CD4-positive, alpha-beta T cell (primary cell): ENCODE results near the gene CADM1. TPM values are rescaled to one million over a fixed set of nuclear protein-coding genes. Genes with fewer than 3 reads are reported as not detected.
A peak's percentile ranks its signal among the peaks of the same experiment; 100 is the strongest.

Experiments
- ATAC-seq: fragments of 200-7000 bp; cut with Tn5 transposase; one replicate; pipeline ENCODE4 v1.10.0; 2022; ENCODE audit warnings: mild to moderate bottlenecking; ENCODE audit not compliant: poor library complexity
- CTCF ChIA-PET: fragments of 350-600 bp; sonication (Branson Sonifier 250); formaldehyde crosslinking; loops from one replicate; lab custom pipeline; 2021; ENCODE audit warnings: antibody characterized with exemption, inconsistent platforms; lab: Charles Lee
- POLR2A ChIA-PET: fragments of 350-600 bp; sonication (Branson Sonifier 250); formaldehyde crosslinking; loops from one replicate; lab custom pipeline; 2021; ENCODE audit warnings: antibody characterized with exemption, inconsistent platforms; lab: Charles Lee
- DNase-seq, 14 experiments: peaks; one replicate each; pipeline ENCODE4 v3.0.0-alpha.2; 2013 to 2020; ENCODE audit warnings: mixed read lengths in 2 of 14
- H3K27ac ChIP-seq, 2 donors: one replicate each; pipeline versions ENCODE4 v1.5.1 to v1.7.0; 2013; ENCODE audit warnings: low read length in 2 of 2, low read depth in 1 of 2, mild to moderate bottlenecking in 1 of 2
- H3K27me3 ChIP-seq, 2 experiments: 1 replicate in 1 of 2; 2 replicates in 1 of 2; pipeline versions ENCODE4 v1.6.1 to v1.7.0; 2013; ENCODE audit warnings: low read length in 2 of 2, control low read depth in 1 of 2, mild to moderate bottlenecking in 1 of 2, moderate library complexity in 1 of 2; ENCODE audit not compliant: insufficient read depth in 2 of 2, control insufficient read depth in 1 of 2
- H3K36me3 ChIP-seq: one replicate; pipeline ENCODE4 v1.6.1; 2013; ENCODE audit warnings: low read length, control low read depth; ENCODE audit not compliant: insufficient read depth
- H3K4me1 ChIP-seq: one replicate; pipeline ENCODE4 v1.6.1; 2013; ENCODE audit warnings: low read length, control low read depth; ENCODE audit not compliant: insufficient read depth
- H3K4me3 ChIP-seq: one replicate; pipeline ENCODE4 v1.5.1; 2013; ENCODE audit warnings: mild to moderate bottlenecking, low read length, moderate library complexity
- H3K9me3 ChIP-seq, 2 experiments: 1 replicate in 1 of 2; 2 replicates in 1 of 2; pipeline versions ENCODE4 v1.6.1 to v1.7.0; 2013; ENCODE audit warnings: low read length in 2 of 2, mild to moderate bottlenecking in 2 of 2, control low read depth in 1 of 2, moderate library complexity in 1 of 2; ENCODE audit not compliant: control insufficient read depth in 1 of 2, insufficient read depth in 1 of 2
- H3K27ac Mint-ChIP-seq: one replicate; pipeline ENCODE4 v1.8.0; 2020; ENCODE audit warnings: mixed read lengths
- H3K27me3 Mint-ChIP-seq: one replicate; pipeline ENCODE4 v1.8.0; 2021; ENCODE audit warnings: mixed read lengths
- H3K36me3 Mint-ChIP-seq: one replicate; pipeline ENCODE4 v1.8.0; 2021; ENCODE audit warnings: low read depth, mixed read lengths
- H3K4me1 Mint-ChIP-seq: one replicate; pipeline ENCODE4 v1.8.0; 2021; ENCODE audit warnings: low read depth, mixed read lengths
- H3K4me3 Mint-ChIP-seq: one replicate; pipeline ENCODE4 v1.8.0; 2020; ENCODE audit warnings: mild to moderate bottlenecking, mixed read lengths
- H3K9me3 Mint-ChIP-seq: one replicate; pipeline ENCODE4 v1.8.0; 2020; ENCODE audit warnings: mixed read lengths
- intact Hi-C, 2 experiments: fragments of 100-400 bp; cut with DNase I in 1 of 2; cut with micrococcal nuclease in 1 of 2; formaldehyde crosslinking; loops; one replicate each; pipeline versions ENCODE4 v1.15.1 to v1.9.0; 2023 to 2025; cut with DNase I, micrococcal nuclease
- total RNA-seq, 174 experiments: library from RNA in 2 of 174; stranded (reverse) in 2 of 174; gene quantifications; one replicate each; pipeline ENCODE4 v1.2.3 and lab custom pipeline; 2021 to 2026
- TF ChIP-seq, protein P1 (sequence below): fragments of 200-600 bp; IDR thresholded peaks from one replicate; pipeline ENCODE4 v1.8.0; 2022; ENCODE audit warnings: antibody characterized with exemption, mild to moderate bottlenecking

The CADM1 gene
- total RNA-seq, 2 experiments from 2014 or later: 1.1 to 1.4 TPM

DNA sequence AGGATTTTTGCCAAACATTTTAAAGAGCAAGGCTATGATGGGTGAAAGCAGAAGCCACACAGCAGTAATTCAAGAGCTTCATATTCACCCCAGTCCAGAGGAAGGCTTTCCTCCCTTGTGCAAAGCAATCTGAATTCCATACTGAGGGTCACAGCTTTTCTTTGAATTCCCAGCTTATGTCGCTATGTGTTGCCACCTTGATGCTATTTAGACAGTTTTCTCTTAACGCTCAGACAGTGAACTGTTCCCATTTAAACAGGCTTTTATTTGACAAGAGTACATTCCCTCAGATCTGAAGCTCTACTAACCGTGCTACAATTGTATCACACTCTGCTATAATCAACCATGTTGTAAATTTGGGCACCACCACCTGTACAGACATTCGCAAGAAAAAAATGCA lies 279.7 kb downstream of the CADM1 start:
- ATAC-seq (no peak), DNase-seq (no peak)
- no peak overlapping the region for H3K4me3 Mint-ChIP-seq
- Histone ChIP-seq H3K27ac (no peak overlapping the region), H3K4me1 (no peaks in the 10 kb centered on the region), H3K36me3 (no peaks in the 10 kb centered on the region), H3K9me3 (no peaks in the 10 kb centered on the region), H3K4me3 (no peak overlapping the region), H3K27me3 (no peaks in the 10 kb centered on the region)
- no peaks in the 10 kb centered on the region for H3K36me3 Mint-ChIP-seq
- TF ChIP-seq, protein P1, sequence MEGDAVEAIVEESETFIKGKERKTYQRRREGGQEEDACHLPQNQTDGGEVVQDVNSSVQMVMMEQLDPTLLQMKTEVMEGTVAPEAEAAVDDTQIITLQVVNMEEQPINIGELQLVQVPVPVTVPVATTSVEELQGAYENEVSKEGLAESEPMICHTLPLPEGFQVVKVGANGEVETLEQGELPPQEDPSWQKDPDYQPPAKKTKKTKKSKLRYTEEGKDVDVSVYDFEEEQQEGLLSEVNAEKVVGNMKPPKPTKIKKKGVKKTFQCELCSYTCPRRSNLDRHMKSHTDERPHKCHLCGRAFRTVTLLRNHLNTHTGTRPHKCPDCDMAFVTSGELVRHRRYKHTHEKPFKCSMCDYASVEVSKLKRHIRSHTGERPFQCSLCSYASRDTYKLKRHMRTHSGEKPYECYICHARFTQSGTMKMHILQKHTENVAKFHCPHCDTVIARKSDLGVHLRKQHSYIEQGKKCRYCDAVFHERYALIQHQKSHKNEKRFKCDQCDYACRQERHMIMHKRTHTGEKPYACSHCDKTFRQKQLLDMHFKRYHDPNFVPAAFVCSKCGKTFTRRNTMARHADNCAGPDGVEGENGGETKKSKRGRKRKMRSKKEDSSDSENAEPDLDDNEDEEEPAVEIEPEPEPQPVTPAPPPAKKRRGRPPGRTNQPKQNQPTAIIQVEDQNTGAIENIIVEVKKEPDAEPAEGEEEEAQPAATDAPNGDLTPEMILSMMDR: no peak
- ChIA-PET POLR2A (no interaction called here), CTCF (no interaction called here)
- peaks cover 3% of the 10 kb centered on the region for H3K9me3 Mint-ChIP-seq
- intact Hi-C loops: no loop called here
- no peaks in the 10 kb centered on the region for H3K4me1 Mint-ChIP-seq
- H3K27me3 Mint-ChIP-seq: peaks cover 6% of the 10 kb centered on the region
- H3K27ac Mint-ChIP-seq: no peak overlapping the region

- TF ChIP-seq, protein P1: no peak
- CTCF ChIA-PET: no interaction called here
- H3K36me3 ChIP-seq: no peaks in the 10 kb centered on the region
- POLR2A ChIA-PET: no interaction called here
- H3K27me3 ChIP-seq: no peaks in the 10 kb centered on the region
- no peak overlapping the region for H3K4me3 ChIP-seq
- no peaks in the 10 kb centered on the region for H3K9me3 ChIP-seq
- Mint-ChIP-seq H3K27me3 (peaks cover 6% of the 10 kb centered on the region), H3K36me3 (no peaks in the 10 kb centered on the region), H3K9me3 (peaks cover 3% of the 10 kb centered on the region), H3K4me3 (no peak overlapping the region), H3K27ac (no peak overlapping the region), H3K4me1 (no peaks in the 10 kb centered on the region)
- intact Hi-C loops: no loop called here
- DNase-seq: peak in 2 of 14 experiments; percentile 1 to 9
- no peaks in the 10 kb centered on the region for H3K4me1 ChIP-seq
- ATAC-seq: no peak
- no peak overlapping the region for H3K27ac ChIP-seq
Measured at GRCh38 chr11:115222863-115223530, 281.2 kb downstream of the CADM1 start.

- Histone ChIP-seq H3K36me3 (no peaks in the 10 kb centered on the region), H3K9me3 (no peaks in the 10 kb centered on the region), H3K27ac (no peak overlapping the region), H3K27me3 (no peaks in the 10 kb centered on the region), H3K4me3 (no peak overlapping the region), H3K4me1 (no peaks in the 10 kb centered on the region)
- CTCF ChIA-PET: no interaction called here
- H3K4me3 Mint-ChIP-seq: no peak overlapping the region
- TF ChIP-seq, protein P1: no peak
- POLR2A ChIA-PET: no interaction called here
- no peaks in the 10 kb centered on the region for H3K4me1 Mint-ChIP-seq
- intact Hi-C loops: no loop called here
- peak; percentile 60 for ATAC-seq
- peaks cover 3% of the 10 kb centered on the region for H3K9me3 Mint-ChIP-seq
- no peak overlapping the region for H3K27ac Mint-ChIP-seq
- DNase-seq: peak in 3 of 14 experiments; percentile 41 to 62 (median 49)
- H3K36me3 Mint-ChIP-seq: no peaks in the 10 kb centered on the region
- H3K27me3 Mint-ChIP-seq: peaks cover 6% of the 10 kb centered on the region
Measured at GRCh38 chr11:115222218-115222862, 281.9 kb downstream of the CADM1 start.
